ENCODE results near the gene PMM2. TPM values are rescaled to one million over a fixed set of nuclear protein-coding genes. Genes with fewer than 3 reads are reported as not detected.
A peak's percentile ranks its signal among the peaks of the same experiment; 100 is the strongest.
"Not testable (repeated sequence)": the region's sequence is repeated elsewhere in the genome, so short reads cannot be mapped to it uniquely, and the experiment has no call there.

Gene PMM2
- total RNA-seq, 1 experiment from 2014 or later, result 53.3 TPM

GRCh38 chr16:8872967-8873865 is 75.6 kb downstream of the PMM2 start:
- H3K4me3 ChIP-seq (replicated peaks in 1 of 2; ENCODE audit: low read depth in 1 of 2, low read length in 2 of 2), result no peak overlapping the region
- H3K27me3 ChIP-seq (ENCODE audit: insufficient read depth, low read length), result no peaks in the 10 kb centered on the region
- ChIA-PET POLR2A (interaction anchor here (1.2 kb wide), 1 partner anchor 8 kb away, joined by 3 read pairs; no protein-coding TSS in a partner anchor), CTCF (interaction anchor here (1.0 to 1.2 kb wide), 2 partner anchors 10 to 261 kb away, joined by 3 to 5 read pairs; no protein-coding TSS in a partner anchor), RAD21 (ENCODE audit: low non-redundant PET in 1 of 2, low total read pairs in 2 of 2, uncharacterized antibody in 2 of 2, unreplicated experiment in 2 of 2) (no interaction called here)
- no peaks in the 10 kb centered on the region for H3K9me3 ChIP-seq (ENCODE audit: control insufficient read depth in 1 of 2, insufficient read depth in 1 of 2, low read depth in 1 of 2, low read length in 2 of 2)
- peaks cover 24 to 32% of the 10 kb centered on the region in 2 experiments for H3K4me1 ChIP-seq (ENCODE audit: control insufficient read depth in 1 of 2, insufficient read depth in 2 of 2, low read length in 2 of 2)
- no peaks in the 10 kb centered on the region for H4K20me1 ChIP-seq (ENCODE audit: insufficient read depth)
- TF ChIP-seq ZFX (IDR thresholded peaks at IDR 0.05) (no peak), CTCF (IDR thresholded peaks at IDR 0.05 in 2 of 3, conservative IDR thresholded peaks at IDR 0.05 in 1 of 3; ENCODE audit: borderline replicate concordance in 1 of 3, insufficient read depth in 1 of 3, low read depth in 2 of 3, low read length in 2 of 3) (peak in 2 of 3 experiments; percentile 37 to 39; a peak in 4 of 6 replicates)
- no peak overlapping the region for H3K27ac ChIP-seq (ENCODE audit: low read depth, low read length)
- BruUV-seq (replicated peaks), result no TSS peak
- H3K4me2 ChIP-seq (ENCODE audit: low read length), result no peak overlapping the region
- H3K9me2 ChIP-seq (ENCODE audit: insufficient read depth), result no peaks in the 10 kb centered on the region
- peaks cover under 1% of the 10 kb centered on the region for H3K79me2 ChIP-seq (ENCODE audit: insufficient read depth, low read length)
- no peaks in the 10 kb centered on the region for H3K36me3 ChIP-seq (ENCODE audit: control insufficient read depth in 1 of 2, insufficient read depth in 2 of 2, low read length in 2 of 2)
- H2AFZ ChIP-seq (ENCODE audit: low read depth, low read length, poor library complexity, severe bottlenecking), result no peak overlapping the region
- no peak for DNase-seq (ENCODE audit: low read depth, low spot score)
- intact Hi-C loops (cut with micrococcal nuclease), result no loop called here
- no peak overlapping the region for H3K9ac ChIP-seq (ENCODE audit: low read length)
- ATAC-seq, result no peak

GRCh38 chr16:8873866-8874195 is 76.2 kb downstream of the PMM2 start:
- H3K9me2 ChIP-seq (ENCODE audit: insufficient read depth); RAD21 ChIA-PET (ENCODE audit: low non-redundant PET in 1 of 2, low total read pairs in 2 of 2, uncharacterized antibody in 2 of 2, unreplicated experiment in 2 of 2); H3K9ac ChIP-seq (ENCODE audit: low read length); H3K36me3 ChIP-seq (ENCODE audit: control insufficient read depth in 1 of 2, insufficient read depth in 2 of 2, low read length in 2 of 2); DNase-seq (ENCODE audit: low read depth, low spot score); H3K9me3 ChIP-seq (ENCODE audit: control insufficient read depth in 1 of 2, insufficient read depth in 1 of 2, low read depth in 1 of 2, low read length in 2 of 2); H2AFZ ChIP-seq (ENCODE audit: low read depth, low read length, poor library complexity, severe bottlenecking); intact Hi-C loops (cut with micrococcal nuclease); H3K4me3 ChIP-seq (replicated peaks in 1 of 2; ENCODE audit: low read depth in 1 of 2, low read length in 2 of 2); H3K4me2 ChIP-seq (ENCODE audit: low read length); BruUV-seq (replicated peaks); H3K27ac ChIP-seq (ENCODE audit: low read depth, low read length); H3K27me3 ChIP-seq (ENCODE audit: insufficient read depth, low read length); H3K79me2 ChIP-seq (ENCODE audit: insufficient read depth, low read length); H4K20me1 ChIP-seq (ENCODE audit: insufficient read depth); ATAC-seq: not testable (repeated sequence)
- CTCF ChIA-PET, result interaction anchor here (1.0 to 1.2 kb wide), 2 partner anchors 9 to 261 kb away, joined by 3 to 5 read pairs; no protein-coding TSS in a partner anchor
- H3K4me1 ChIP-seq (ENCODE audit: control insufficient read depth in 1 of 2, insufficient read depth in 2 of 2, low read length in 2 of 2), result peaks cover 30 to 36% of the 10 kb centered on the region in 2 experiments
- POLR2A ChIA-PET, result interaction anchor here (0.6 to 1.2 kb wide), 3 partner anchors 9 to 1087 kb away, joined by 3 to 5 read pairs (median 3); no protein-coding TSS in a partner anchor

Data from HCT116 (cell line).